Body of pancreas (tissue), 4 donors: ENCODE measurements around the gene DGKI.

Source experiments
- CTCF ChIP-seq, 7 experiments: fragments of 450-650 bp in 4 of 7; fragments of 200-600 bp in 3 of 7; sonication (generic) in 3 of 7; IDR thresholded peaks; one replicate each; pipeline ENCODE4 v1.5.1; 2016 to 2019; ENCODE audit warnings: antibody characterized with exemption in 7 of 7
- POLR2A ChIP-seq, 3 donors: fragments of 450-650 bp; IDR thresholded peaks; one replicate each; pipeline ENCODE4 v1.6.1; 2016; ENCODE audit warnings: antibody characterized with exemption in 3 of 3, mild to moderate bottlenecking in 2 of 3

GRCh38 chr7:137753948-137754851 lies 92.6 kb downstream of the DGKI start:
- TF ChIP-seq CTCF (IDR thresholded peaks at IDR 0.05) (no peak), POLR2A (IDR thresholded peaks at IDR 0.05) (no peak)
